ENCODE results near the gene TUBB.

GRCh38 chr6:30741789-30742315, 21.7 kb downstream of the TUBB start:
- TF ChIP-seq CTCF (IDR thresholded peaks at IDR 0.05) (no peak), POLR2A (IDR thresholded peaks at IDR 0.05) (no peak)

Data from body of pancreas (tissue), 4 donors.